Gastrocnemius medialis (tissue), 4 donors: ENCODE results near the gene PRTN3. TPM values are rescaled to one million over a fixed set of nuclear protein-coding genes. Genes with fewer than 3 reads are reported as not detected.

ENCODE experiments used
- ATAC-seq, 2 donors: fragments of 150-250 bp; one replicate each; pipeline ENCODE4 v1.9.1; 2016
- DNase-seq, 2 donors: peaks; one replicate each; pipeline ENCODE4 v3.0.0-alpha.2; 2019
- H3K27ac ChIP-seq, 4 donors: fragments of 200-600 bp; sonication (generic); 1 replicate in 1 of 4; 2 replicates in 3 of 4; pipeline ENCODE4 v1.5.1; 2016 to 2018; ENCODE audit warnings: mild to moderate bottlenecking in 2 of 4, moderate library complexity in 1 of 4
- H3K27me3 ChIP-seq, 3 donors: fragments of 200-600 bp; sonication (generic) in 2 of 3; 1 replicate in 1 of 3; 2 replicates in 2 of 3; pipeline versions ENCODE4 v1.5.1 to v1.6.0; 2016 to 2019; ENCODE audit warnings: mild to moderate bottlenecking in 1 of 3, moderate library complexity in 1 of 3
- H3K36me3 ChIP-seq, 2 donors: fragments of 200-600 bp; sonication (generic) in 1 of 2; one replicate each; pipeline ENCODE4 v1.5.1; 2017 to 2018
- H3K4me1 ChIP-seq, 2 donors: fragments of 200-600 bp; sonication (generic) in 1 of 2; one replicate each; pipeline ENCODE4 v1.5.1; 2016 to 2017; ENCODE audit warnings: mild to moderate bottlenecking in 2 of 2
- H3K4me3 ChIP-seq, 4 donors: fragments of 200-600 bp; sonication (generic) in 3 of 4; 1 replicate in 1 of 4; 2 replicates in 3 of 4; pipeline ENCODE4 v1.5.1; 2016 to 2019; ENCODE audit warnings: mild to moderate bottlenecking in 2 of 4
- H3K9me3 ChIP-seq, 3 donors: fragments of 200-600 bp; sonication (generic) in 2 of 3; 1 replicate in 1 of 3; 2 replicates in 2 of 3; pipeline ENCODE4 v1.5.1; 2016 to 2019
- POLR2A ChIP-seq, 2 donors: fragments of 450-650 bp; IDR thresholded peaks; one replicate each; pipeline ENCODE4 v1.6.1; 2017; ENCODE audit warnings: antibody characterized with exemption in 2 of 2, mild to moderate bottlenecking in 2 of 2, moderate library complexity in 2 of 2
- in situ Hi-C, 4 donors: fragments of 200-750 bp; cut with MboI; loops; one replicate each; pipeline versions ENCODE4 v1.15.0 to v1.8.0; 2017; ENCODE audit warnings: low sequenced_read_pairs in 4 of 4
- intact Hi-C: fragments of 100-400 bp; cut with DNase I; formaldehyde crosslinking; loops from one replicate; pipeline ENCODE4 v1.15.1; 2023; ENCODE audit warnings: low total_unique reads
- total RNA-seq, 4 donors: library from RNA; depleted of rRNA; stranded (reverse); fragments of >200 nt; gene quantifications; one replicate each; pipeline versions ENCODE4 v1.1.0 to v1.2.3, GENCODE V29; 2016
- TF ChIP-seq, protein P1 (sequence below), 5 experiments: fragments of 450-650 bp in 3 of 5; fragments of 200-600 bp in 2 of 5; sonication (generic) in 2 of 5; IDR thresholded peaks in 4 of 5; conservative IDR thresholded peaks in 1 of 5; 1 replicate in 4 of 5; 2 replicates in 1 of 5; pipeline ENCODE4 v1.5.1; 2016 to 2019; ENCODE audit warnings: antibody characterized with exemption in 5 of 5, mild to moderate bottlenecking in 3 of 5, moderate library complexity in 3 of 5

The PRTN3 gene
- total RNA-seq, 4 donors from 2014 or later = 0.51 TPM; not detected in 3

DNA sequence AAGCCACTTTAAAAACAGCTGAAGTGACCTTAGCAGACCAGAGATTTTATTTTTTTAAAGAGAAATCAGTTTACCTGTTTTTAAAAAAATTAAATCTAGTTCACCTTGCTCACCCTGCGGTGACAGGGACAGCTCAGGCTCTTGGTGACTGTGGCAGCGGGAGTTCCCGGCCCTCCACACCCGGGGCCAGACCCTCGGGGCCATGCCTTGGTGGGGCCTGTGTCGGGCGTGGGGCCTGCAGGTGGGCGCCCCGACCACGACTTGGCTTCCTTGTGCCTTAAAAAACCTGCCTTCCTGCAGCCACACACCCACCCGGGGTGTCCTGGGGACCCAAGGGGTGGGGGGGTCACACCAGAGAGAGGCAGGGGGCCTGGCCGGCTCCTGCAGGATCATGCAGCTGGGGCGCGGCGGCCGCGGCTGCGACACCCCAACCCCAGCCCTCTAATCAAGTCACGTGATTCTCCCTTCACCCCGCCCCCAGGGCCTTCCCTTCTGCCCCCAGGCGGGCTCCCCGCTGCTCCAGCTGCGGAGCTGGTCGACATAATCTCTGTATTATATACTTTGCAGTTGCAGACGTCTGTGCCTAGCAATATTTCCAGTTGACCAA lies 29.8 kb upstream of the PRTN3 start:
- Histone ChIP-seq H3K27ac (no peak overlapping the region), H3K27me3 (no peaks in the 10 kb centered on the region), H3K4me3 (no peak overlapping the region), H3K36me3 (peaks cover 0 to 61% of the 10 kb centered on the region in 2 donors), H3K4me1 (no peaks in the 10 kb centered on the region), H3K9me3 (no peaks in the 10 kb centered on the region)
- ATAC-seq (no peak), DNase-seq (no peak)
- intact Hi-C loops = no loop called here
- in situ Hi-C loops = no loop called here
- TF ChIP-seq POLR2A (IDR thresholded peaks at IDR 0.05) = no peak
- TF ChIP-seq, protein P1, sequence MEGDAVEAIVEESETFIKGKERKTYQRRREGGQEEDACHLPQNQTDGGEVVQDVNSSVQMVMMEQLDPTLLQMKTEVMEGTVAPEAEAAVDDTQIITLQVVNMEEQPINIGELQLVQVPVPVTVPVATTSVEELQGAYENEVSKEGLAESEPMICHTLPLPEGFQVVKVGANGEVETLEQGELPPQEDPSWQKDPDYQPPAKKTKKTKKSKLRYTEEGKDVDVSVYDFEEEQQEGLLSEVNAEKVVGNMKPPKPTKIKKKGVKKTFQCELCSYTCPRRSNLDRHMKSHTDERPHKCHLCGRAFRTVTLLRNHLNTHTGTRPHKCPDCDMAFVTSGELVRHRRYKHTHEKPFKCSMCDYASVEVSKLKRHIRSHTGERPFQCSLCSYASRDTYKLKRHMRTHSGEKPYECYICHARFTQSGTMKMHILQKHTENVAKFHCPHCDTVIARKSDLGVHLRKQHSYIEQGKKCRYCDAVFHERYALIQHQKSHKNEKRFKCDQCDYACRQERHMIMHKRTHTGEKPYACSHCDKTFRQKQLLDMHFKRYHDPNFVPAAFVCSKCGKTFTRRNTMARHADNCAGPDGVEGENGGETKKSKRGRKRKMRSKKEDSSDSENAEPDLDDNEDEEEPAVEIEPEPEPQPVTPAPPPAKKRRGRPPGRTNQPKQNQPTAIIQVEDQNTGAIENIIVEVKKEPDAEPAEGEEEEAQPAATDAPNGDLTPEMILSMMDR (IDR thresholded peaks at IDR 0.05 in 4 of 5, conservative IDR thresholded peaks at IDR 0.05 in 1 of 5) = no peak

DNA sequence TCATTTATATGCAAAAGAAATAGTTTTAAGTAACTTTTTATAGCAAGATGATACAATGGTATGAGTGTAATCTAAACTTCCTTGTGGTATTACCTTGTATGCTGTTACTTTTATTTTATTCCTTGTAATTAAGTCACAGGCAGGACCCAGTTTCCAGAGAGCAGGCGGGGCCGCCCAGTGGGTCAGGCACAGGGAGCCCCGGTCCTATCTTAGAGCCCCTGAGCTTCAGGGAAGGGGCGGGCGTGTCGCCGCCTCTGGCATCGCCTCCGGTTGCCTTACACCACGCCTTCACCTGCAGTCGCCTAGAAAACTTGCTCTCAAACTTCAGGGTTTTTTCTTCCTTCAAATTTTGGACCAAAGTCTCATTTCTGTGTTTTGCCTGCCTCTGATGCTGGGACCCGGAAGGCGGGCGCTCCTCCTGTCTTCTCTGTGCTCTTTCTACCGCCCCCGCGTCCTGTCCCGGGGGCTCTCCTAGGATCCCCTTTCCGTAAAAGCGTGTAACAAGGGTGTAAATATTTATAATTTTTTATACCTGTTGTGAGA lies 29.2 kb upstream of the PRTN3 start:
- no peak for DNase-seq
- TF ChIP-seq POLR2A (IDR thresholded peaks at IDR 0.05) = no peak
- TF ChIP-seq, protein P1 (IDR thresholded peaks at IDR 0.05 in 4 of 5, conservative IDR thresholded peaks at IDR 0.05 in 1 of 5) = no peak
- no peak overlapping the region for H3K27ac ChIP-seq
- in situ Hi-C loops (no loop called here), intact Hi-C loops (no loop called here)
- H3K4me1 ChIP-seq = no peaks in the 10 kb centered on the region
- ATAC-seq = no peak
- peaks cover 0 to 56% of the 10 kb centered on the region in 2 donors for H3K36me3 ChIP-seq
- H3K9me3 ChIP-seq = no peaks in the 10 kb centered on the region
- H3K27me3 ChIP-seq = no peaks in the 10 kb centered on the region
- H3K4me3 ChIP-seq = no peak overlapping the region

DNA sequence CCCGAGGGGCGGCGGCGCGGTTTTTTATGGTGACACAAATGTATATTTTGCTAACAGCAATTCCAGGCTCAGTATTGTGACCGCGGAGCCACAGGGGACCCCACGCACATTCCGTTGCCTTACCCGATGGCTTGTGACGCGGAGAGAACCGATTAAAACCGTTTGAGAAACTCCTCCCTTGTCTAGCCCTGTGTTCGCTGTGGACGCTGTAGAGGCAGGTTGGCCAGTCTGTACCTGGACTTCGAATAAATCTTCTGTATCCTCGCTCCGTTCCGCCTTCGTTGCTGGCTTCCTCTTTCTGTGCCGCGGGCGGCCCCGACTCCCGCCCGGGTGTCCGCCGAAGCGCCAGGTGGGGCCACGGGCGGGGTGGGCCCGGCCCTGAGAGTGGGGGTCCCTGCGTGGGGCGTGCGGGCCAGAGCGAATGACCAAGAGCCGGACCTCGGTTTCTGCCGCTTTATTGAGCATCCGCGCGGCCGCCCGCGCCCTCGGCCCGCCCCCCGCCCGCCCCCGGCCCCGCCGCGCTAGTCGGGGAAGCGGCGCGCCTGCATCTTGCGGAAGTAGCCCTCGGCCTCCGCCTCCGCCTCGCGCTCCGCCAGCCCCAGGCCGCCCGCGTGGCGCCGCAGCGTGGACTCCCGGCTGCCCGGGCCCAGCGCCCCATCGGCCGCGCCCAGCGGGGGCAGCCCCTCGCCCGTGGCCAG lies 28.6 kb upstream of the PRTN3 start:
- Histone ChIP-seq H3K27me3 (no peaks in the 10 kb centered on the region), H3K4me3 (no peak overlapping the region), H3K4me1 (no peaks in the 10 kb centered on the region), H3K27ac (no peak overlapping the region), H3K9me3 (no peaks in the 10 kb centered on the region), H3K36me3 (peaks cover 0 to 49% of the 10 kb centered on the region in 2 donors)
- ATAC-seq (no peak), DNase-seq (no peak)
- in situ Hi-C loops = no loop called here
- TF ChIP-seq POLR2A (IDR thresholded peaks at IDR 0.05) = no peak
- TF ChIP-seq, protein P1 (IDR thresholded peaks at IDR 0.05 in 4 of 5, conservative IDR thresholded peaks at IDR 0.05 in 1 of 5) = no peak
- intact Hi-C loops = no loop called here

- H3K27me3 ChIP-seq = no peaks in the 10 kb centered on the region
- H3K36me3 ChIP-seq = peaks cover 0 to 44% of the 10 kb centered on the region in 2 donors
- intact Hi-C loops = no loop called here
- TF ChIP-seq, protein P1 (IDR thresholded peaks at IDR 0.05 in 4 of 5, conservative IDR thresholded peaks at IDR 0.05 in 1 of 5) = no peak
- no peak for TF ChIP-seq POLR2A (IDR thresholded peaks at IDR 0.05)
- no peak for DNase-seq
- no peak overlapping the region for H3K4me3 ChIP-seq
- ATAC-seq = no peak
- H3K27ac ChIP-seq = no peak overlapping the region
- H3K9me3 ChIP-seq = no peaks in the 10 kb centered on the region
- in situ Hi-C loops = no loop called here
- H3K4me1 ChIP-seq = no peaks in the 10 kb centered on the region
Observed at GRCh38 chr19:812747-813218, 28.0 kb upstream of the PRTN3 start.
